GM21737 (cell line): Measurements from ENCODE around the gene CCDC12.

Experiments
- ATAC-seq: cut with Tn5 transposase; IDR thresholded peaks from one replicate; pipeline ENCODE4 v1.9.1; 2021; ENCODE audit warnings: mild to moderate bottlenecking, moderate library complexity; ENCODE audit not compliant: unreplicated experiment

Gene CCDC12

DNA sequence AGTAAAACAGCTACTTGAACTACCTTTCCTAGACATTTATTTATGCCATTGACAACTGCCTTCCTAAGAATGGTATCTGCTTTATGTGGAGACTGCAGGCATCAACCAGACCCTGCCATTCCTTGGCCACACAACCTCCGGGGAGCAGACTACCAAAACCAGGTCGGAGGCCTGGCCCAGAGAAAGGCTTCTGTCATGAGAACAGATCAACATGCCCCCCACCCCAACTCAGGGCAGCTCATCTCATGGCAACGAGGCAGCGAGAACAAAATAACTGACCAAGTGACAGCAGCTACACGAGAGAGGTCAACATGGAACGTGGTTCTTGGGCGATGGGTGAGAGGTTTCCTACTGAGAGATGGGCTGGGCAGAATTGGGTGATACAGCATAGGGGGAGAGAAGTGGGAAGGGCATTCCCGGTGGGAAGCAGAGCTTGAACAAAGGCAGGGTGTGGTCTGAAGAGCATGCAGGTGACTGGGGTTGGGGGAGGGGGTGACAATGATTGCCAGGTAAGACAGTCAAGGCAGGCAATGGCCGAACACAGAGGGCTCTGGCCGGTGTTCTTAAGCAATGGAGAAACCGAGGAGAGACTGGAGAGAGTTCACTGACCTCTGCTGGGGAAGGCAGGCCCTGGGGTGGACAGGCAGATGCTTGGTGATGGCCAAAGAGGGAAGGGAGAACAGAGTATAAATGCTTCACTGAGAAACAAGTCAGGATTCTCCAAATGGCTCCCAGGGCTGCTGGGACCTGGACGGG is 33.9 kb downstream of the CCDC12 start:
- ATAC-seq = no peak

- ATAC-seq = no peak
Measured at GRCh38 chr3:46942076-46942475, 34.5 kb downstream of the CCDC12 start.

- no peak for ATAC-seq
Measured at GRCh38 chr3:46939578-46940445, 36.7 kb downstream of the CCDC12 start.

- ATAC-seq = no peak
Measured at GRCh38 chr3:46938118-46938517, 38.4 kb downstream of the CCDC12 start.

- no peak for ATAC-seq
Measured at GRCh38 chr3:46936733-46937250, 39.8 kb downstream of the CCDC12 start.

DNA sequence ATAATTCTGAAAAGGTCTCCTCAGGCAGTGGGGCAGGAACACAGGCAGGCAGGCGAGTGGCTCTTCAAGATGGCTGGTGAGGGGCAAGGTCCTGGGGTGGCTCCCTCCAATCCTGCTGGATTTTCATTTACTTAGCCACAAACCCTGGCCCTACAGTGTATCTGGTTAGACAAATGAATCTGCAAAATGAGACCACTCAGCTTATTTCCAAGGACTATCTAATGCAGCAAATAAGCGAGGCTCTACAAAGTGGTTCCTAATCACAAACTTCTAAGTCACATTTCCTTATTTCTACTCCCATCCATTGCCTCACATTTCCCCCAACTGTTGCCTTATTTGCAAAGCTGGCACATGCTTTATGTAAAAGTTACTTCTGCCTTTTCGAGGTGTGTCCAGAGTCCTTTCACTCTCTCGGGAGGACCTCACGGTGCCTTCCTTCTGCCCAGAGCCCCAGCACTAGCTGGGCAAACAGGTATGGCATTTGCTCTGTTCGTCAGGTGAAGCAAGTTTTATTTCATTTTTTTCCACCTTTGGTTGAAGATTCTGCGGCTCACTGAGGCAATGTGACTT is 40.5 kb downstream of the CCDC12 start:
- no peak for ATAC-seq

- ATAC-seq = no peak
Measured at GRCh38 chr3:46935168-46935858, 41.2 kb downstream of the CCDC12 start.

GRCh38 chr3:46934498-46935167 is 41.9 kb downstream of the CCDC12 start:
- ATAC-seq = no peak

GRCh38 chr3:46934072-46934471 is 42.5 kb downstream of the CCDC12 start:
- no peak for ATAC-seq

GRCh38 chr3:46933261-46933660 is 43.3 kb downstream of the CCDC12 start:
- ATAC-seq = no peak

DNA sequence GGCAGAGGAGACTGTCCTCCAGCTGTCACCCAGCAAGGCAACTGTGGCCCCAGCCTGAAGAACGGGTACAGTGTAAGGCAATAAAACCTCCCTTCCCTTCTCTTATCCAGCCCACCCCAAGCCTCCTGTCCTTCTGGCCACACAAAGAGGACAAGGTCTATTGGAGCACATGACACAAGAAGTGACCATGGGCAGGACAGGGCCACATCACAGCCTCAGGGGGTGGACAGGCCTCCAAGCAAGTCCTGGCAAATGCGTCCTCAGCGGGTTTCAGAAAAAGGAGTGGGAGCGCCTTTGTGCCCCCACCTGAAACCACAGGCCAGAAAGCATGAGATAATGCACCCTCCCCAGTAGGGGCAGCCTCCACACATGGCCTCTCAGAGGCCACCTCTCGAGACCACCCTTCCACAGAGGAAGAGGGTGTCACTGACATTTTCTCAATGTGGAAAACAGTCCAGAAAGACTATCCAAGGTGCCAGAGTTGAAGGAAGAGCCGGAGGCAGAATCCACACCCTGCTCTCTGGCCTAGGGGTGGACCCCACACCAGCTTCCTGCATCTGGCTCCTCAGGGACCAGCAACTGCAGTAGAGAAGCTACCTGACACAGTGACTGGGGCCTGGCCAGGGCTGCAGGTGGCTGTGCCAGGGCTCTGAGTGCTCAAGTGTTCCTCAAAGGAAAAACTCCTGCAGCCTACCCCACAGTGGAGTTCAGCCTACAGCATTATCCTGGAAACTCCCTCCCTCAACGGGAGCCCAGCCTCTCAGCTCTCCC is 43.9 kb downstream of the CCDC12 start:
- ATAC-seq = no peak

GRCh38 chr3:46931631-46932331 is 44.8 kb downstream of the CCDC12 start:
- ATAC-seq = no peak

DNA sequence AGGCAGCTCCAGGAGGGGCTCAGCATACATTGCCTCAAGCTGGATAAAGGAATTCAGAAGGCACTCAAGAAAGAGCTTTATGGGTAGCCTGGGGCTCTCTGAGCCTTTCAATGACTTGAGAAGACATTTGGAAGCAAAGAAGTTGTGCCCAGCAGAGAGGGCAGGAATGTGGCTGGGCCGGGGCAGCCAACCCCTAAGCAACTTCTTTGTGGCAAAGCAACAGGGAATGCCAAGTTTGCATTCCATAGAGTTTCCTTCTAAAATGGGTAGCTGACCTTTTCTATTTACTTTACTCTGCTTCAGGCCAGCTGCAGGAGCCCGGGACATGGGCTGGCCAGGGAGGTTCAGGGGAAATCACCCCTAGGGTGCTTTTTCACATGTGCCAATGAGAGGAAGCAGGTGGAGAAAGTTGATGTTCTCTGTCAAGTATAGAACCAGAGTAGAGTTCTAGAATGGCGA is 45.6 kb downstream of the CCDC12 start:
- no peak for ATAC-seq

DNA sequence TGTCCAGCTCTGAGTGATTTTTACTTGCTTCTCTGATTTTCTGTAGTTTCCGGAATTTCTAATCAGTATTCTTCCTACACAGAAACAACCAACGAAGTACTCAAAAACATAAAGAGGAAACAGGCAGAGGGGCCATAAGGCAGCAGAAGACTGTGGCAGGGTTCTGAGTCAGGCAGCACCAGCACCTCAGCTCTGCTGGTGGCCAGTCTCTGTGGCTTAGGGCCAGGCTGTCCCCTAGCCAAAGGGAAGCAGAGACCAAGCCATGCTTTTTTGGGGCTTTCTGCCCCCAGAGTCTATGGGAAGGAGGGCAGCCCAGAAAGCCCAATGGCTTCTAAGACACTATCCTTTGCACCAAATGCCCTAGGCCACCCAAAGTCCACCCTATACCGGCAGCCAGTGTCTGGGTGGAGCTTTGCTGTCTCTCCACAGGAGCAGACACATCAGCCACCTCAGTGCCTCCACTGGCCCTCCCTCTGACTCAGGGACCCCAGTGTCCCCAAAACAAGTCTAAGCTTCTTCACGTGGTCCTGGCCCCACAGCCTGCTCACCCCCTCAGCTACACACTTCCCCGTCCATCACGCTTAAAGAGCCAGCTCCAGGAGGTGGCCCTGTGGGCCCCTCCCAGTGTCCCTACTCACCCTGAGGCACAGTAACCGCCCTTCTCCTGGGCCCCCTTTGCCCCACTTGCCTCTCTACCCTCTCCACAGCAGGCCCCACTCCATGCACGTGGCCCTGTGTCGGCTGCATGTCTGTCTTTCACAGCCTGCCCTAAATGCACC is 46.2 kb downstream of the CCDC12 start:
- no peak for ATAC-seq

- ATAC-seq = no peak
Measured at GRCh38 chr3:46929324-46929723, 47.2 kb downstream of the CCDC12 start.

DNA sequence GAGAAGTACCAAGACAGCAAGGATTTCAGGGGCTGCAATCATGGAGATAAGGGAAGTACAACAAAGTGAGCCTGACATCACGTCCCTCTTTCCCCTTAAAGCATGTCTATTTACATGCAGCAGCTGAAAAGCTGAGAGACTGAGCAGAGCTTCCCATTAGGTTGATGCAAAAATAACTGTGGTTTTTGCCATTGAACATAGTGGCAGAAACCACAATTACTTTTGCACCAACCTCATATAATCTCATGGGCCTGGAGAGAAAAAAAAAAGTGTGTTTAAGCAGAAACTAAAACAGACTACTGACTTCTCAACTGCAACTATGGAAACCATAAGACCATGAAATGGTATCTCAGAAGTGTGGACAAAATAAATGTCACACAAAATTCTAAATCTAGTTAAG is 48.3 kb downstream of the CCDC12 start:
- no peak for ATAC-seq

GRCh38 chr3:46927718-46928073 is 48.8 kb downstream of the CCDC12 start:
- ATAC-seq = no peak
